AML-193 (cell line): ENCODE measurements around the gene ARHGAP18.

Source experiments
- DNase-seq, 2 experiments: peaks; one replicate each; lab custom pipeline; 2025; lab: John Stamatoyannopoulos, UW

The ARHGAP18 gene

GRCh38 chr6:129667621-129668020 lies 42.4 kb downstream of the ARHGAP18 start:
- DNase-seq: no peak

GRCh38 chr6:129667034-129667433 lies 42.9 kb downstream of the ARHGAP18 start:
- DNase-seq: no peak

DNA sequence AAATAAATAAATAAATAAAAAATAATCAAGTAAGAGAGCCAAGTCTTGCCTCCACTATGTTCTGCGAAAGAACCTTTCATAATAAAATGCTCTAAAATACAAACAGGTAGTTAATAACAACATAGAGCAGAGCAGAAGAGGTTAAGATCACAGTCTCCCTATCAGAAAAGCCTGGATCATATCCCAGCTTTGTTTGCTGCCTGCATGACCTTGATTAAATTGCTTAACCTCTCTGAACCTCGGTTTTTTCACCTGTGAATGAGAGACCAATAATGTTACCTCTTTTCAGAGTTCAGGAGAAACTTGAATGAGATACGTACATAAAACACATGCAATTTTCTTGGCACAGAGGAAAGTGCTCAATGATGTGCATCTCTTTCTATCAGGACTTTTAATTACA lies 44.4 kb downstream of the ARHGAP18 start:
- no peak for DNase-seq

- DNase-seq: no peak
Measured at GRCh38 chr6:129663531-129663930, 46.4 kb downstream of the ARHGAP18 start.

- no peak for DNase-seq
Measured at GRCh38 chr6:129662980-129663431, 47.0 kb downstream of the ARHGAP18 start.

- no peak for DNase-seq
Measured at GRCh38 chr6:129662406-129662766, 47.6 kb downstream of the ARHGAP18 start.

GRCh38 chr6:129661536-129662405 lies 48.2 kb downstream of the ARHGAP18 start:
- DNase-seq: no peak

DNA sequence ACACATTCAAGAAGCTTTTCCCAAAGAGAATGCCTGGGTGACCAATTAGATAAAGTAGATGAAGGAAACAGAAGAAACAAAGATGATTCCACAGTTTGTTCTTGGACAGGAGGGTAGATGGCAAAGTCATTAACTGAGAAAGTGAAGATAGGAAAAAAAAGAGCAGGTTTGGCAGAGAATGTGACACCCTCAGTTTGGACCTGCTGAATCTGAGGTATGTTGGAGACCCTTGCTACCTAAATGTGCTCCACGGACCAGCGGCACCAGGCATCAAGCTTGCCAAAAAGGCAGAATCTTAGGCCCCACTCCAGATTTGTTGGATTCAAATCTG lies 49.7 kb downstream of the ARHGAP18 start:
- DNase-seq: no peak

DNA sequence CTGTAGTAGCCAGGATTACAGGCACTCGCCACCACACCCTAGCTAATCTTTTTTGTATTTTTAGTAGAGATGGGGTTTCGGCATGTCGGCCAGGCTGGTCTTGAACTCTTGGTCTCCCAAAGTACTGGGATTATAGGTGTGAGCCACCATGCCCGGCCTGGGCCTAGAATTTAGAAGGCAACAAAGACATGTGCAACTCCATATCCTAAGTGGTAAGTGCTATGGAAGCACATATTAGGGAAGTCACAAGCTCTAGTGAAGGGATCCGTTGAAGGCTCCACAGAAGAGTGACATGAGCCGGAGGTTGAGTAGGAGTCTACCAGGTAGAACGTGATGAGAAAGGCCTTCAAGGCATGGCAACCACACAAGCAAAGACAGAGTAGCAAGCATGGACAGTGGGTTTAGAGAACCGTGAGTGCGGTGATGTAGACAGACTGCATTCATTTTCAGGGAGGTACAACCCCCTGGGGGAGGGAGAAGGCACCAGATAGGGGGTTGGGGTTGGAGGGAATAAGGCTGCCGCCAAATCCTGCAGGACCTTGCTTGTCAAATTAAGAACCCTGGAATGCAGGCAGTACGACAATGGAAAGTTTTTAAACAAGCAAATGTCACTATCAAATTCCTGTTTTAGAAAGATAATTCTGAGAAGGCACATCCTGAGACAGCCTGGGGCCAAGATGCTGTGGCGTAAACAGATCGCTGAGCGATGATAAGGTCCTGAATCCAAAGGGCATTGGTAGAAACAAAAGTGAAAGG lies 50.2 kb downstream of the ARHGAP18 start:
- no peak for DNase-seq

GRCh38 chr6:129659167-129659566 lies 50.8 kb downstream of the ARHGAP18 start:
- no peak for DNase-seq

- DNase-seq: no peak
Measured at GRCh38 chr6:129657483-129657882, 52.5 kb downstream of the ARHGAP18 start.

GRCh38 chr6:129655334-129655733 lies 54.6 kb downstream of the ARHGAP18 start:
- no peak for DNase-seq

DNA sequence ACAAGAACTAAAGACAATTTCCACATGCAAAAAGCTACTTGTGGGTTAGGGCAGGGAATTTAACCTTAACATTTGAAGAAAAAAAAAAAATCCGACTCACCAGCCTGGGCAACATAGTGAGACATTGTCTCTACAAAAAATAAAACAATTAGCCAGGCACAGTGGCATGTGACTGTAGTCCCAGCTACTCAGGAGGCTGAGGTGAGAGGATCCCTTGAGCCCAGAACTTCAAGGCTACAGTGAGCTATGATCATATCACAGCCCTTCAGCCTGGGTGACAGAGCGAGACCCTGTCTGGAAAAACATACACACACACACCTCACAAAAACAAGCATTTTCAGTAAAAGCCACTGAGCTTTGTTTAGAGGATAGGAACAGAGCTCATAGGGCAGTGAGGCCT lies 56.2 kb downstream of the ARHGAP18 start:
- no peak for DNase-seq

DNA sequence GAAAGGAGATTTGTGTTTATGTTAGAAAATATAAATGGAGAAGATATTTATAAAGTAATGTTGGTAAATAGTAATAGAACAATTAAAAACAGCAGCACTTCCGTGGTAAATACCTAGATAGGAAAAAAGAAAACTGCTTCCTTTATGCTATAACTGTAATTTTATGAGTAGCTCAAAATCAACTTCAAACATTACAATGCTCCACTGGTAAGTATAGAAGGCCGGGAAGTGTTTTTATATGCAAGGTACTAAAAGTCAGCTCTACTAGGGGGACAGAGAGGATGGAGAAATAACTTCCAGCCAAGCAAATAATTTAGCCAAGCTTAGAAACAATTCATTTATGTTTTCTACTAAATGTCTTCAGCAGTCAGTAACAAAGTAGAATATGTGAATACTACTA lies 56.7 kb downstream of the ARHGAP18 start:
- no peak for DNase-seq

DNA sequence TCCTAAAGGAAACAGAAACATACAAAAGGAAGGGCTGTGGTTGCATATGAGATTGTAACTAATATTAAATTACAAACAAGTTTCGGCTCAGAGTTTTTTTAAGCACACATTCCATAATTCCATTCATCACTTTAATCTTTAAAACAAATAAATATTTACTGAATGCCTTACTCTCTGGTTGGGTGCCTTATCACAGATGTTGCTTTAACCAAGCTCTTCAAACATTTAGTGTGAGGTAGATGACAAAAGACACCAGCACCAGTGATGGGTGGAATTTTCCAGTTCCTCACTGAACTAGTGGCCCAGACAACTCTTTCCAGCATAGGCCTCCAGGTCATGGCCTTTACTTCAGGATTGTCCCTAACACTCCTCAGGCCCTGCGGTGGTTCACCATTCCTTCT lies 58.7 kb downstream of the ARHGAP18 start:
- DNase-seq: no peak

DNA sequence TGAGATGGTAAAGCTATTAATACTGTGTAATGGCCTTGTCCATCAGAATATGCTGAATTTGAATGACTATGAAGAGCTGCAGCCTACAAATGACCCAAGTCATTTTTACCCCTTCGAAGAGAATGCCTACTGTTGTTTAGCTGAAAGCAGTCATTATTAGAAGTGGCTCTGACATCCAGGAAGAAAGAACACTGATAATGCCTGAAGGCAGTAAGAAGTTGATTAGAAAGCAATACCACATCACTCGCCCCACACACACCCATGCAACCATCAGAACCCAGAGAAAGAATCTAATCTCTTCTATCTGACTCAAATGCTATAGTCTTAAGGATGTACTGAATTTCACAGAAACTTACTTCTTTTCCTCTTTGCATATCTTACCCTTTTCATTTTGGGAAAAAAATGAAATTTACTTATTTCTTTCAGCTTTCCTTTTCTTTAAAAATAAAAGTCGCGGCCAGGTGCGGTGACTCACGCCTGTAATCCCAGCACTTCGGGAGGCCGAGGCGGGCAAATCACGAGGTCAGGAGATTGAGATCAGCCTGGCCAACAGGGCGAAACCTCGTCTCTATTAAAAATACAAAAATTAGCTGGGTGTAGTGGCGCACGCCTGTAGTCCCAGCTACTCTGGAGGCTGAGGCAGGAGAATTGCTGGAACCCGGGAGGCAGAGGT lies 61.0 kb downstream of the ARHGAP18 start:
- no peak for DNase-seq

GRCh38 chr6:129647044-129647443 lies 62.9 kb downstream of the ARHGAP18 start:
- no peak for DNase-seq

DNA sequence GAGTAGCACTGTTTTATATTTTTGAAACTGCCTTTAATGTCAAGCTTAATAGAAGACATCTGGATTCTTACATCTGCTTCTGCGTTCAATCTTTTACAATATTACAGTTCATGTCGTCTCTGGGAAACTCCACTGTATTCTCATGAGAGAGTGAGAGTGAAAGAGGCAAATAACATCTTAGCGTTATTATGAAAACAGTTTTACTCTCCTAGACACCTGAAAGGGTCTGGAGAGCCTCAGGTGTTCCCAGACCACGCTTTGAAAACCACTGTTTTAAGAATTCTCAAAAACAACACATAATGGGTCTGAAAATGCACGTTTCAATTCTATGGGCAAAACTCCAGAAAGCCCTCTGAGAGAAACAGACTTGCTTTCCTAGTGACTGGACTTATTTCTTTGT lies 63.3 kb downstream of the ARHGAP18 start:
- no peak for DNase-seq

DNA sequence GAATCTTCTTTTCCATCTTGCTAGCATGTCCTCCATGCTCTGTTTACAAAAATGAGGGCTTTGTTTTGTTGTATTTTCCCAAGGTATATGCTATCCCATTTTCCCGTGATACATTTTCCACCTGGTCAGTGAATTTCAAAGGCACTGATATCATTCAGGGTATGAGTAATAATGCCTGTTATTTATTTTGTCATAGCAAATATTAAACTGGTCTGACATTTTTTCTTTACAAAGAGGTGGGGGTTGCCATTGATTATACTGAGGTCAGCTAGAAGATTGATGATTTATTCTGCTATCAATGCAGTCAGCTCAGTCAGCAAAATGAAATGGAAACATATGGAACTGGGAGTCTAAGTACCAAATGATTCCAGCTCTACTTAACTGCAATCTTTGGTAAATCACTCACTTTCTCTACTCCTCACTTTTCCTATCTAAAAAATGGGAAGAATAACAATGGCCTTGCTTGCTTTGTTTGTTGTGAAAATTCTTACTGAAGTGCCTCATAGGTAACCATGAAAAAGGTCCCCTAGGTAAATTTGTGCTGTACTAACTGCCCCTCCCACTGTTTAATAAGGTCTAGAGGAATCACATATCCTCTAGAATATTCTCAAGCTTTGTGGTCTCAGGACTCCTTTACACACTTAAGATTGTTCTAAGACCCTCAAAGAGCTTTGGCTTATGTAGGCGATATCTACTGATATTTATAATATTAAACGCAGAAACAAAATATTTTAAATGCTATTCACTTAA lies 64.0 kb downstream of the ARHGAP18 start:
- DNase-seq: no peak

DNA sequence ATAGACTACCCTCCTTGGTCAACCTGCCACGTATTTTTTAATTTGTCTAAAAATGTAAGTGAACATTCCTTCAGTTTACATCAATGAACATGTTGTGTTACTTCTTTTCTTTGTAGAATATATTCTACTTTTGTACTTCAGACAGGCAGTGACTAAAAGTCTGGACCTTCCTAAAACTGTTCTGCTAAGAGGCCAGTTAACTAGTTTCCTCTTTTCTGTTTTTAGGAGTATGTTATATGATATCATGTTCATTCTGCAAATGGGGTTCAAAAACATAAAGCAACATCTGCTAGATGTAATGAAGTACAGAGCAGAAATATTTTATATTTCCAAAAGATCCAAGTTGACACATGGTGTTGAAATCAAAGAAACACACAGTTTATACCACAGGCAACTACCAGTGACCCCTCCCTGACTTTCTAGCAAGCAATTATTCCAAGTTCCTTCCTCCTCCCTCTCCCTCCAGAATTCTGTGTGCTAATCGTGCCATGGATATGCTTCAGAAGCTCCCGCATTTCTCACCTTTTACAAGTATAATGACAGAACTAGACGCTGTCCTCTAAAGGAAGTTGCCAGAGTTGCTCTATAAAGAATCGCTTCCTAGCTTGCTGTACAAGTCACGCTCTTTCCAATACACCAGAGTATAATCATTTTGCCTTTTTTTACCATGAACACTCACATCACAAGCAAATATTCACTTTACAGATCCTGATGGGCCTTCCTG lies 64.7 kb downstream of the ARHGAP18 start:
- peak; percentile 19 to 22 for DNase-seq

GRCh38 chr6:129644567-129645015 lies 65.4 kb downstream of the ARHGAP18 start:
- DNase-seq: no peak
